ENCODE data around the gene POF1B. TPM values are rescaled to one million over a fixed set of nuclear protein-coding genes. Genes with fewer than 3 reads are reported as not detected.
"Not testable (repeated sequence)": the region's sequence is repeated elsewhere in the genome, so short reads cannot be mapped to it uniquely, and the experiment has no call there.

POF1B gene
- total RNA-seq, 2 experiments from 2014 or later, result 0.21 to 0.22 TPM

GRCh38 chrX:85326234-85327059, 53.0 kb downstream of the POF1B start:
- Mint-ChIP-seq H3K27ac (no peak overlapping the region), H3K4me1 (ENCODE audit: low read depth) (no peaks in the 10 kb centered on the region), H3K4me3 (no peak overlapping the region), H3K36me3 (no peaks in the 10 kb centered on the region), H3K27me3 (no peaks in the 10 kb centered on the region), H3K9me3 (peaks cover 10% of the 10 kb centered on the region)
- POLR2A ChIA-PET, result no interaction called here
- intact Hi-C loops (cut with micrococcal nuclease), result no loop called here
- no peak for DNase-seq
- CTCF ChIA-PET, result no interaction called here

DNA sequence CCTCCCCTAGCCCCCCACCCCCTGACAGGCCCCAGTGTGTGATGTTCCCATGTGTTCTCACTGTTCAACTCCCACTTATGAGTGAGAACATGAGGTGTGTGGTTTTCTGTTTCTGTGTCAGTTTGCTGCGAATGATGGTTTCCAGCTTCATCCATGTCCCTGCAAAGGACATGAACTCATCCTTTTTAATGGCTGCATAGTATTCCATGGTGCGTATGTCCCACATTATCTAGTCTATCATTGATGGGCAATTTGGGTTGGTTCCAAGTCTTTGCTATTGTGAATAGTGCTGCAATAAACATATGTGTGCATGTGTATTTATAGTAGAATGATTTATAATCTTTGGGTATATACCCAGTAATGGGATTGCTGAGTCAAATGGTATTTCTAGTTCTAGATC, 68.1 kb downstream of the POF1B start:
- H3K4me1 Mint-ChIP-seq (ENCODE audit: low read depth); DNase-seq; H3K36me3 Mint-ChIP-seq; H3K9me3 Mint-ChIP-seq; intact Hi-C loops (cut with micrococcal nuclease); H3K27me3 Mint-ChIP-seq; CTCF ChIA-PET; H3K4me3 Mint-ChIP-seq; H3K27ac Mint-ChIP-seq; POLR2A ChIA-PET: not testable (repeated sequence)

DNA sequence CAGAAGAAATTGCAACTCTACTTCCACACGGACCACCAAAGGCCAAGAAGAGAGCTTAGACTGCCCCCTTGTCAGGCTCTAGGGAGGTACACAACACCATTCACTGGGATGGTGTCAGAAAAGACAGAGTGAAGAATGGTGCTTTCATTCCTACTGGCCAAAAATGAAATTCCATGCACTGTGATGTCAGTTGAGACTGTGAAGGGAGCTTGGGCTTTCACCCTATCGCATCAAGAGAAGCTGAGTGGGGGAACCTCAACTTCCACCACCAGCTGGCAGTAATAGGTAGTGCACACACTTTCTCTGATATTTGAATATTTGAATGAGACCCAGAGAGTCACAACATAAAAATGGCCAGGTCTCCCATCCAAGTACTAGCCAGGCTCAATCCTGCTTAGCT, 69.7 kb downstream of the POF1B start:
- Mint-ChIP-seq H3K4me1 (ENCODE audit: low read depth) (no peaks in the 10 kb centered on the region), H3K27me3 (no peaks in the 10 kb centered on the region), H3K9me3 (no peaks in the 10 kb centered on the region), H3K36me3 (no peaks in the 10 kb centered on the region), H3K27ac (no peak overlapping the region), H3K4me3 (no peak overlapping the region)
- ChIA-PET POLR2A (no interaction called here), CTCF (no interaction called here)
- intact Hi-C loops (cut with micrococcal nuclease), result no loop called here
- DNase-seq, result no peak

- H3K27ac Mint-ChIP-seq, result no peak overlapping the region
- no peak for DNase-seq
- H3K36me3 Mint-ChIP-seq, result no peaks in the 10 kb centered on the region
- ChIA-PET CTCF (no interaction called here), POLR2A (no interaction called here)
- H3K9me3 Mint-ChIP-seq, result no peaks in the 10 kb centered on the region
- no peak overlapping the region for H3K4me3 Mint-ChIP-seq
- no peaks in the 10 kb centered on the region for H3K27me3 Mint-ChIP-seq
- intact Hi-C loops (cut with micrococcal nuclease), result no loop called here
- no peaks in the 10 kb centered on the region for H3K4me1 Mint-ChIP-seq (ENCODE audit: low read depth)
These were observed 75.9 kb downstream of the POF1B start for GRCh38 chrX:85303544-85303943.

DNA sequence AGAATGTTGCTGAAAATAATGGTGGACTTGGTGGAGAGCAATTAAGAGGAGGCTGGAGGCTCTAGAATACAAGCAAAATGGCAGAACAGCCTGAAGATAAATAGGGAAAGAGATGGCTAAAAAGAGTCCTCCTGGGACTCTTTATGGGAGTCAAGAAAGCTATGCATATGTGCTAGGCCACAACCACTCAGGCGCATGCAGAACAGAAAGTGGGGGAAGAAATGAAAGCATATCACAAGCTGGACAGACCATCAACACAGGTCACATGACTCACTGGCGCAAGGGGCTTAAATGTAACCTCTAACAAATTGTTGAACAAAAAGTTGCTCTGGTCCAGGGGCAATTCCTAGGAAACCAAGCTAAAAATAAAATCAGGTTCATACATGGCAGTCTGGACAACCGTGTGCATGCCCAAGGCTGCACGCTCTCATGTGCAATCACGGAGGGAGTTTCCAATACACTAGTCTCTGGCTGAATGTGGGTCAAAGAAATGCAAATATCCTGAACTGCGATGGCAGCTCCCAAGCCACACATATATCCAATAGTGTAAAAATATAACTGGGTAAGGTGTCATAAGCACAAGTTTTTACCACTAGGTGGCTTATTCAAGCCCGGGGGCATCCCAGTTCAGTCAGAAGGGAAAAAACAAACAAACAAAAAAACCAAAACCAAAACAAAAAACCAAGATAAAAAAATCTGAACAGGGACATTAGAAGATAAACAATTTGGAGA, 90.3 kb downstream of the POF1B start:
- H3K4me1 Mint-ChIP-seq (ENCODE audit: low read depth), result no peaks in the 10 kb centered on the region
- no peaks in the 10 kb centered on the region for H3K27me3 Mint-ChIP-seq
- H3K36me3 Mint-ChIP-seq, result no peaks in the 10 kb centered on the region
- H3K27ac Mint-ChIP-seq, result no peak overlapping the region
- ChIA-PET CTCF (no interaction called here), POLR2A (no interaction called here)
- no peak for DNase-seq
- H3K9me3 Mint-ChIP-seq, result peaks cover 12% of the 10 kb centered on the region
- no peak overlapping the region for H3K4me3 Mint-ChIP-seq
- intact Hi-C loops (cut with micrococcal nuclease), result no loop called here

GRCh38 chrX:85285286-85285685, 94.2 kb downstream of the POF1B start:
- H3K27me3 Mint-ChIP-seq, H3K27ac Mint-ChIP-seq, POLR2A ChIA-PET: not testable (repeated sequence)

DNA sequence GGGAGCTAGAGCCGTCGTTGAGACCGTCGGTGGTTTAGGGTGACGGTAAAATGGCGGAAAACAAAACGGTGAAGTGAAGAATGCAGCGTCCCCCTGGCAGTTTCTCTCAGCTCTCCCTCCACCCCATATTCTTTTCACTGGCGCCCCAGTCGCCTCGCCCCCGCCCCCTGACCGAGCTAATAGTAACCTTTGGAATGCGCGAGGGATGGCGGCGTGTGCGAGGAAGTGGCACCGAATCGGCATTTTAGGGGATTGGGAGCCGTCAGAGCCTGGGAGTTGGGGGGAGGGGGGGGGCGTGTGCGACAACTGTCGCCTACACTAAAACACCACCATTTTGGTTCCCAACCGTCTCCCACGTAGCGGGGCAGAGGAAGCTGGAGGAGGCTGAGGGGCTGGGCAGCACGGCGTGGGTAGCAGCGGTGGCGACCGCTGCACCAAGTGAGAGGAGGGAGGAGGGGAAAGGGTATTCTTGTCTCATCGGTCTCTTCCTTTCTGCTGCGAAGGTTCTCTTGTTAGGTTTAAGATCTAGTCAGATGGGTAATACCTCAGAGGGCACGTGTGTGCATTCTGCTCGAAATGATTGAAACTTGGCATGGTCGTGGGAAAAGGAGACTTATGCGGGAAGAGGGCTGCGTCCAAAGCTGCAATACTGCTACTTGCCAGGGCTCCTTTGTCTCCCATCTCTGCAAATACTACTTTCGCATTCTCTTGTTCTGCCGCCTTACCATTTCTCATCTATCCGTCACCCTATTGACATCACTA, 134.8 kb downstream of the POF1B start:
- Mint-ChIP-seq H3K4me3 (peak overlapping the region; percentile 74), H3K9me3 (no peaks in the 10 kb centered on the region), H3K27ac (peak overlapping the region; percentile 40), H3K4me1 (ENCODE audit: low read depth) (peaks cover 9% of the 10 kb centered on the region), H3K36me3 (no peaks in the 10 kb centered on the region), H3K27me3 (peaks cover 20% of the 10 kb centered on the region)
- intact Hi-C loops (cut with micrococcal nuclease), result no loop called here
- ChIA-PET CTCF (no interaction called here), POLR2A (no interaction called here)
- peak; percentile 8 for DNase-seq

More at GRCh38 chrX:85285286-85285685, 94.2 kb downstream of the POF1B start:
- H3K4me1 Mint-ChIP-seq (ENCODE audit: low read depth); DNase-seq; intact Hi-C loops (cut with micrococcal nuclease); H3K36me3 Mint-ChIP-seq; CTCF ChIA-PET; H3K4me3 Mint-ChIP-seq: not testable (repeated sequence)
- peaks cover 12% of the 10 kb centered on the region for H3K9me3 Mint-ChIP-seq

DNA sequence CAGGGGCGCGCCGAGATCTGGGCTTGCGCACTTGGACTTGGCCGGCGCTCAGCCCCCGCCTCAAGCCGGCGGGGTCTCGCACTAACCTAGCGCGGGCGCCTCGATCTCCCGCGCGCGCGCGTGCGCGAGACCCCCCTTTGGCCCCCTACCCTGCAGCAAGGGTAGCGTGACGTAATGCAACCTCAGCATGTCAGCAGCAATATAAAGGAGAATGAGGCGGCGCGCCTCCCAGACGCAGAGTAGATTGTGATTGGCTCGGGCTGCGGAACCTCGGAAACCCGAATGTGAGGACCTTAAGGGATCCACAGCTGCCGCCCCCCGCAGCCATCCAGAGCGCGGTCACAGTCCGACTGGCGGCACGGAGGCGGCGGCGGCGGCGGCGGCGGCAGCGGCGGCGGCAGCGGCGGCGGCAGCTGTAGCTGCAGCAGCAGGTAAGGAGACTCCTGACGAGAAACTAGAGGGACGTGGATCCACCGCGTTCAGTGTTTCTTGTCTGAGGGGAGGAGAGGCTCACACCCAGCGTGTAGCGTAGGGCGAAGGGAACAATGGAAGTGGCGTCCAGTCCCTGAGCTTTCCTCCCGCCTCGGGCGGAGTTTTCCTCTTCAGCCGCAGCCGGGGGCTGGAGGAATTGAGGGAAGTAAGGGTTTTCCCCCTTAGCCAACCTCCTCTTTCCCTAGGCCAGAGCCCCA, 135.6 kb downstream of the POF1B start, which contains the start of the genes SATL1 and ZNF711:
TSS of gene SATL1 (minus strand) at position 19 of the 689 bp plus-strand sequence. CDS start 134,811 bp downstream, outside the sequence.
TSS of gene ZNF711 (plus strand) at position 231 of the 689 bp plus-strand sequence. CDS start 3,582 bp downstream, outside the sequence.
- CTCF ChIA-PET, result no interaction called here
- Mint-ChIP-seq H3K27me3 (peaks cover 20% of the 10 kb centered on the region), H3K36me3 (no peaks in the 10 kb centered on the region), H3K4me1 (ENCODE audit: low read depth) (peaks cover 9% of the 10 kb centered on the region), H3K4me3 (peak within 1 kb of the TSS; percentile 74), H3K27ac (peak within 1 kb of the TSS; percentile 40), H3K9me3 (no peaks in the 10 kb centered on the region)
- POLR2A ChIA-PET, result no interaction called here
- intact Hi-C loops (cut with micrococcal nuclease), result no loop called here
- DNase-seq, result peak; percentile 11

- no peak for DNase-seq
- CTCF ChIA-PET, result no interaction called here
- H3K4me3 Mint-ChIP-seq, result no peak overlapping the region
- H3K36me3 Mint-ChIP-seq, result no peaks in the 10 kb centered on the region
- intact Hi-C loops (cut with micrococcal nuclease), result no loop called here
- H3K9me3 Mint-ChIP-seq, result no peaks in the 10 kb centered on the region
- peaks cover 9% of the 10 kb centered on the region for H3K4me1 Mint-ChIP-seq (ENCODE audit: low read depth)
- POLR2A ChIA-PET, result no interaction called here
- no peak overlapping the region for H3K27ac Mint-ChIP-seq
- H3K27me3 Mint-ChIP-seq, result peaks cover 20% of the 10 kb centered on the region
These were observed 136.3 kb downstream of the POF1B start for GRCh38 chrX:85243155-85243554.

Other genes starting within 250 kb of the POF1B start
- not detected for gene SATL1, start 135.9 kb downstream of the POF1B start, total RNA-seq
- under 1 TPM; 0.31 to 0.33 TPM for gene ZNF711, start 135.7 kb downstream of the POF1B start, total RNA-seq

Data from activated CD4-positive, alpha-beta memory T cell treated with anti-CD3 and anti-CD28 coated beads for 36 hours (primary cell).